ENCODE results near the gene PMEPA1.

Gene PMEPA1

DNA sequence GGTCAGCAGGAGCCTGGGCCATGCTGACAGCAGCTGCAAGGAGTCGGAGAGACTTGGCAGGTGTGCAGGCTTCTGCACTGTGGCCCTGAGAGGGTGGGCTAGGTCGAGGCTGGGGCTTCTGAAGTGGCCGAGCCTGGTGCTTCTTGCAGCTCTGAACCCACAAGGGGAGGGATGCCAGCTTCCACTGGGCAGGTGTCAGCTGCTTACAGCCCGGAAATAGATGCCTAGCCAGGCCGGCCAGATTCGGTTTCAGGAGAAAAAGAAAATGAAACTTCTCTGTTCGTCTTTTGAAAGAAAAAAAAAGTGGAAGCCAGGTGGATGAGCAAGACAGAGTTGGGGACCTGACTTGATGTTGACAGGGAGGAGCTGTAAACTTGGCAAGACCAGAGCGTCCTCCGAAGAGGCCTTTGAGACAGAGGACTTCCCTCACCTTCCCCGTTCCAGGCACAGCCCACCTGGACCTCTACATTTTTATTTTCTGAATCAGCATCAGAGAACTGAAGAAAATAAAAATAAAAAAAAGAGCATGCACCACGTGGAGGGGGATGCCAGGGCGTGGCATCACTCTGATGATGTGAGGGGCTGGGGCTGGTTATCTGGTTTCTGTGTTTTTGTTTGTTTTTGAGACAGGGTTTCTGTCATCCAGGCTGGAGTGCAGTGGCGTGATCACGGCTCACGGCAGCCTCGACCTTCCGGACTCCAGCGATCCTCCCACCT lies 89.4 kb downstream of the PMEPA1 start, which contains the start of gene ZBP1:
ZBP1 (minus strand) TSS at position 153 of the 717 bp plus-strand sequence; CDS start at position 22, 131 bp downstream.
- no peak for DNase-seq

DNA sequence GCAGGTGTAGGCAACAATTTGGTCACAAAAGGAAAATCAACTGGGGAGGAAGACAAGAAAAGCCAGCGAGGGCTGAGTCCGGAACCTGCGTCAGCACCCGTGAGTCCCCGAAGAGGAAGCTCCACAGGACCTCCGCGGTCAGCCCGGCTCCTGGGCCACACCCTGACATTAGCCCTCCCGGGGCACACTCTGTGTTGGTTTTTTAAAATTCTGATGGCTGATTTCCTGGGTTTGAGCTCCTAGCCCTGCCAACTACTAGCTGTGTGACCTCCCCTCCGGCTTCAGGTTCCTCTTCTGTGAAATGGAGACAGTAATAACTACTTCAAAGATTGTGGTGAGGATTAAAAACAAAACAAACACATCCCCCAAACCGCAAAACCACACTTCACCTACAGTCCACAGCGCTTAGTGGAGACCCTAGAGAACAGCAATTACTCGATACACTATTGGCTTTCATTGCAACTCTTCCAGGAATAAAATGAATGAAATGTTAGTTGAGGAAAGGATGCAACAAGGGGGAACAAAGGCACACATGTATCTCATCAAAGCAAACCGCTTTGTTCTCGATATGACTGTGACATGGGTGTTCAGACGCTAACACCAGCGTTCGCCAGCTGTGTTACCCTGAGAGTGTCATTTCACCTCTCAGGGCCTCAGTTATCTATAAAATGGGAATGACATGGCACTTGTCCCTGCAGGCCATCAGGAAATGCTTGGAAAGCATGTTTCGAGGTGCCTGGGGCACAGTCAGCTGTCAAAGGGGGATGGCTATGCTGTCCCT lies 90.6 kb downstream of the PMEPA1 start:
- peak; percentile 36 for DNase-seq

DNA sequence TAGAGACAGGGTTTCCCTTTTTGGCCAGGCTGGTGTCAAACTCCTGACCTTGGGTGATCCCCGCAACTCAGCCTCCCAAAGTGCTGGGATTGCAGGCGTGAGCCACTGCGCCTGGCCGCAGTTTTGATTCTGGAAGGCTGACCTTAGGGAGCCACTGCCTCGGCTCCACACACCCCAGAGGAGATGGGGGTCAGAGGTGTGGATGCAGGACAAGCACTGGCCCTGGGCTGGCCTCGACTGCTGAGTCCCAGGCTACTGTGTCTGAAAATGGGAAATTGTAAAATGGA lies 91.1 kb downstream of the PMEPA1 start:
- DNase-seq, result no peak

DNA sequence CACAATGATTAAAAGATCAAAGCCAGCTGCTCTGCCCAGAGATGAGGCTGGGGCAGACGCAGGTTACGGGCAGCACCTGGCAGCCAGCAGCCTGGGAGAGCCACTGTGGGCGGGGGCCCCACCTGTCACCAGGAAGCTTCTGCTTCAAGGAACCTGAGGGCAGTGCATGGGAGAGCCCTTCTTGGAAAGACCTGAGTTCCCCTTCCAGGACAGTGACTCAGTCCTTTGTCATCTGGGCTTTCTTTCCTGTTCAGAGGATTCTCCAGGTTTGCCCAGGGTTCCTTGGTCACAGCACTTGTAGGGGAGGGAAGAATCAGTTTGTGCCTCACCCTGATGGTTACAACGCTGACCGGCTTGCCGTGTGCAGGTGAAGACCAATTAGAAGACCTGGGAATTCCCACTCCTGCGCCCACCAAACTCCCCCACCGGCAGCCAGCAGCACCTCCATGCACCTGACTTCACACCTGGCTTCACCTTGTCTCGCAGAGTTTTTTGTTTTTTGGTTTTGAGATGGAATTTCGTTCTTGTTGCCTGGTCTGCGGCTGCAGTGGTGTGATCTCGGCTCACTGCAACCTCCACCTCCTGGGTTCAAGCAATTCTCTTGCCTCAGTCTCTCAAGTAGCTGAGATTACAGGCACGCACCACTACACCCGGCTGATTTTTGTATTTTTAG lies 91.6 kb downstream of the PMEPA1 start:
- DNase-seq, result no peak

DNA sequence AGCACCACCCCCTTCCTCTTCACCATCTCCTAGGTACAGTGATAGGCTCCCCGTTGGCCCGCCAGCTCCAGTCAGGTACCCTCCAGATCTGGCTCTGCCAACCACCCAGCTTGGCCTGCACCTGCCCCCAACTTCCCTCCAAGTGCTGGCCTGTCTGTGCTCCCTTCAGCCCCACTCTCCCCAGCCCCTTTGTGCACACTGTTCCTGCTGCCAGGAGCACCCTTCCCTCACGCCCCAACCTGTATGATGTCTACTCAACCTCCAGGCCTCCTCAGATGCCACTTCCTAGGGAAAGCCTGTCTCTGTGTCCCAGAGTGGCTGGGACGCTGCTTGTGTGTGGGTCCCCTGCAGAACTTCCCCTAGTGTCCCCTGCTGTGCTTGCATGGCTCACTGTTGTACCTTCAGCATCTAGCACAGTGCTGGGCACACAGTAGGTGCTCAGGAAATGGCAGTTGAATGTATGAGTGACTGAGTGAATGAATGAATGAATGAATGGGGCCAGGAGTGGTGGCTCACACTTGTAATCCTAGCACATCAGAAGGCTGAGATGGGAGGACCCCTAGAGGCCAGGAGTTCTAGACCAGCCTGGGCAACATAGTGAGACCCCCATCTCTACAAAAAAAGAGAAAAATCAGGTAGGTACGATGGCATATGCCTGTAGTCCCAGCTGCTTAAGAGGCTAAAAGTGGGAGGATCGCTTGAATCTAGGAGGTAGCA lies 92.6 kb downstream of the PMEPA1 start:
- no peak for DNase-seq

DNA sequence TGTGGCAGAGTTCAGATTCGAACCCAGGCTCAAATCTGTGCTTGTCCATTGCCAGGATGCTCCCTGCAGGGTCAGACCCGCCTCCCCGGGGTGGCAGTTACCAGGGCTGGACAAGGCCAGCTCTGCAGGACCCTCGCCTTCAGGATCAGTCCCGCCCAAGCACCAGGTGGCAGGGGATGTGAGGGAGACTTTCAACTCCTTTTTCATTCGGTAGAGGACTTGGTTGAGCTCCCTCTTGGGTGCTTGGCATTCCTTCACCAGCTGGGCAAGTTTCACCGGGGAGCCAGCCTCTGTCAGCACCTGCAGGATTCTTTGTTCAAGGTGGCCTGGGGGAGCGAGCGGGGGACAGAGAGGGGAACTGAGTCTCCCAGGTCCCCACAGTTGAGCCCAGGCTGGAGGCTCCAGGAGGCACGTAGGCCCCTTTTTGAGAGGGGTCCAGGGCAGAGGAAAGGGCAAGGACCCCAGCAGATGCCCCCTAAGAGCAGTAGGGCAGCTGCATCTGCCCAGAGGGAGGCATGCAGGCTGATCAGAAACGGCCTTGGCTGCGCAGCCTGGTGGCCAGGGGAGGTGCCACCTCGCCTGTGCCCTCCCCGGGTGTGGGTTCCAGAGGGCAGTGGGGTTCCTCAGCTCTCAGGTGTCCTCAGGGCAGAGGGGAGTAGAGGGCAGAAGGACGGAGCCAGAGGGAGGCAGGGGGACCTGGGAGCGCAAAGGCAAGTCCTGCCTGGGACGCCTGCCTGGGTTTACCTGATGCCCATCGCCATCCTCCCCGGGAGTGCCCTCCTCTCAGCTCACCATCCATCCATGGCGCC lies 93.5 kb downstream of the PMEPA1 start:
- no peak for DNase-seq

DNA sequence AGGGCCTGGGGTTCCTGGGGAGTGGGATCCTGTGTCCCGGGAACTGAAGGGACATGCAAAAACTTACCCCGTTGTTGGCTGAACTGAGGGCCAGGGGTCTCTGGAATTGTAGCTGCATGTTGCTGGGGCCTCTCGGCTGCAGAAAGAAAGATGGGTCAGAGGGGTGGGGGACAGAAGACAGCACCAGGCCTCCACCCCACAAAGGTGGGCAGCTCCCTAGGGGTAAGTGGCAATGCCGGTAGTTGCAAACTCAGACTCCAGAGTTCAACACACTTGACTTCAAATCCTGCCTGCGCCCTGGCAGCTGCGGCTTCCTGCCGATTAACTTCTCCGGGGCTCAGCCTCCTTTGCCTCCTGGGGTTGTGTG lies 94.4 kb downstream of the PMEPA1 start:
- no peak for DNase-seq

DNA sequence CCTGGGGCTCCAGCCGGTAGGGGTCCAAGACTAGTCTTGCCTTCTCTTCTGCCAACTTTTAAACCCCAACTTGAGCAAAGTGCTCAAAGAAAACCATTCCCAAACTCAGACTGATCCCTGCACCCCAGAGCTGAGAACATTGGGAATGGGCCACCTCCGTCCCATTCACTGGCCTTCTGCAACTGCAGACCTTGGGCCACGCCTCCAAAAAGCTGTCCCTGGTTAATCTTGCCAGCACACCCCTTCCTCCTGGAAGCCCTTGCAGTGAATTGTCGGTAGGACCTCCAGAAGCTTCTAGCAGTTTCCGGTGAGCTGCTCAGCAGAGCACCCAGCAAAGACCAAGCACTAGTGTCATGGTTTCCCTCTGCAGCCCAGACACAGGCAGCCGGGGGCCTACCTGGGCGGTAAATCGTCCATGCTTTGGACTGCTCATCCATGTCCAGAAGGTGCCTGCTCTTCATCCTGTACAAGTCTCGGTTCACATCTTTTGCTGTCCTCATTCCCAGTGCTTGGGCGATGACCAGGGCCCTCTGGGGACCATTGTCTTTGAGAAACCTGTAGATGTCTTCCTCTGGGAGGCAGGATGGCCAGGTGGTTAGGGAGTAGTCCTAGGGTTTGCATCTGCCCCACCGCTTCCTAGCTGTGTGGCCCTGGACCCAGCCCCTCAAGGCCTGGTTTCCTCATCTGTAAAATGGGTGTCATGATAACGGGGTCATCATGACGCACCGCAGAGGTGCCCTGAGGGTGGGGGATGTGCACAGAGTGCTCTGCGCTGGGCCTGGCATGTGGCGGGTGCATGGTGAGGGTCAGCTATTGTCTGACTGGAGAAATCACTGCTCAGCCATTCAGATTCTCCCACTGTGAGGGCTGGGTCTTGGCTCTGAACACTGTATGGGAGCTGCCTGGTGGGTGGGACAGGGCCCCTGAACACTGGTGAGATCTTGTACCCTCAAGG lies 95.0 kb downstream of the PMEPA1 start:
- DNase-seq, result no peak

DNA sequence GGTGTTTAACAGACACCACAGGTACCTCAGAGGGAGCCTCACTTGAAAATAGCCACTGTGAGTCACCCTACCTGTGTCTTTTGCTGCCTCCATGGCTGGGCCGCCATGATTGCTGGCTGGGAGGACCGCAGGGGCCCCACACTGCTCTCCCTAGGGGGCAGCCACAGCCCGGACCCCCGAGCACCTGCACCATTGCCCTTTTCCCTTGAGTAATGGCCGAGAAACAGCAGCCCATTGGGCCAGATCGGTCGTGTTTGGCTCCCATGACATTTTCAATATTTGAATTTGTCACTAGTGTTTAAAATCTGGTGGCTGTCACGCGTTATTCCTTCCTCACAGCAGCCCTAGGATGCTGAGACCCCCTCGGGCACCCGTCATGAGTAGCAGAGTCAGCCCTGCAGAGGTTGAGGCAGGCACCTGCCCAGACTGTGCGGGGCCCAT lies 96.3 kb downstream of the PMEPA1 start:
- DNase-seq, result no peak

DNA sequence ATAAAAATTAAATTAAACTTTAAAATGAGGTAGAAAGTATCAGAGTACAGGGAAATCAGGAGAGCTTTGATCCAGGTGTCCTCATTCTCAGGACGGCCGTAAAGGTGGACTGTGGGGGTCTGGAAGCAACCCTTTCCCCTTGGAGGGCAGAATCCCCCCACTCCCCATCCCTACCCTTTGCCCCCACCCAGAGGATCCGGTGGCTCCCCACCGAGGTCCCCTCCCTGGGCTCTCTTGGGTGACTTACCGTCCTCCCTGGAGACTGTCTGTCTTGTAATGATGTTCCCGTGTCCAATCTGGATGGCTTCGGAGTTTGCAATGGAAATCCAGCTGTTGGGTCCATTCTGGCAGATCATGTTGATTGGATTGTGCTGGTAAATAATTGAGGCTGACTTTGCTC lies 96.9 kb downstream of the PMEPA1 start:
- DNase-seq, result no peak

DNA sequence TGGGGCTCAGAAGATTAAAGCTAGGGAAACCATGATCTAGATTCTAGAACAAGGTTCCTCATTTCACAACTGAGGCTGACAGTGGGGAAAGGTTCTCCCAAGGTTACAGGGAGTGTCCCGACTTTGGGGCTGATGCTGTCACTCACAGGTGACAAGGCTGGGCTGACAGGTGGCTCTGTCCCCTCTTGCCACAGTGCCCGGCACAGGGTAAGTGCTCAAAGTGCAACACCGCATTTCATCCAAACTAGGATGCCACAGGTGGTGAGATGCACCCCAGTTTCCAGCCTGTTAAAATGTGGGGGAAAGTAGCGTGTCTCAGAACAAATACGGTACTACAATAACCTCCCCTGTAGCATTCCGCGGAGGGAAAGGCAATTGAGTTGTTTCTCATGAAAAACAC lies 97.4 kb downstream of the PMEPA1 start:
- DNase-seq, result no peak

DNA sequence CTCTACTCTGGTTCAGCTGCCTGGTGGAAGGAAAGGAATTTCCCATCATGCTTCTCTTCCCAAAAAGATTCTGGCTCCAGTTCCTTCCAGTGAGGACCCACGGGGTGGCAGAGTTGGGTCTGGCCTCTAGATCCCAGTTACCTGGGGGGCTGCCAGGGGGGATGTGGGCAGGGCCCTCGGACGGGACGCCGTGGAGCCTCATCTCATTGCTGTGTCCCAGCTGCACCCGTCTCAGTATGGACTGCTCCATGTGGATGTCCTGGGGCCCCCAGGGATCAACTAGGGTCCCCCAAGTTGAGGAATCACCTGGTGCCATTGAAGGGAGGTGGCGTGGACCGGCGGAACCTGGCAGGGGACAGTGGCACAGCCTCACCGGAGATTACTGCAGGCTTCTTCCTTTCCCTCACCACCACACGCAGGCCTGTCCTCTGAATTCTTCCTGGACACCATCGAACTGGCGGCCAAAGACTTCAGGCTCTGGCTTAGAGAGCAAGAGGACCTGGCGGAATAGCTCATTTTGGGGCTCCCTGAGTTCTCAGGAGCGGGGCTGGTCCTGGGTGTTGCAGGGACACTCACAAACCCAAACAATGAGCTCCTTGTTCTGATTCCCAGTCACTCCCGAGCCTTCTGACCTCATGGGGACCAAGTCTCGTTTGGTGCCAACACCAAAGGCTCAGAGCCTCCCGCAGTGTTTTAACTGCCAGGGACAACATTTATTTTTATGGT lies 98.1 kb downstream of the PMEPA1 start:
- DNase-seq, result no peak

DNA sequence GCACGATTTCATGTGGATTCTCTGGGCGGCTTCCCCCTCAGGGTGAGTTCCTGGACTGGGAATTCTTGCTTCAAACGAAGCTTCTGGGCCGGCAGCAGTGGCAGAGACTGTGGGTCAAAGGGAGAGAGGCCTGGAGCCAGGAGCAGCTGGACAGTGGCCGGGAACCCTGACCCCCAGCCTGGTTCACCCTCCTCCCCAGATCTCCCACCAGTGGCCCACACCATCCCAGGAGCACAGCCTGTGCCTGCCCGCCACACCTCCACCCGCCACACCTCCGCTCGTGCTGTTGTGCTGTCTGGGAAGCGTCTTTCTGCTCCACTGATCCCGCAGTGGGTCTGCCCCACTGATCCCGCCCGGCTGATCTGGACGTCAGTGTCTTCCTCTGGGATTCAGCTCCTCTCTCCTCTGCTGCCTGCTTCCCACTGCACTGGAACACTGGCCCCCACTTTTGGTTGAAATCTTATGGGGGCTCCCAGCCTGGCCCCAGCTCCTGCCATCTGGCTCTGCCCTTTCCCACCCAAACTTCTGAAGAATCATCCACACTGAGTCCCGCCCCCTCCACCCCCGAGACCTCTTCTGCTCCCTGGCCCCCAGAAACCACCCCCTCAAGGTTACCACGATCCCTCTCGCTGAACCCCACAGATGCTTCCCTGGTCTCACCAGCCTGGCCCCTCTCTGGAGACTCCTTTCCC lies 99.4 kb downstream of the PMEPA1 start:
- no peak for DNase-seq

DNA sequence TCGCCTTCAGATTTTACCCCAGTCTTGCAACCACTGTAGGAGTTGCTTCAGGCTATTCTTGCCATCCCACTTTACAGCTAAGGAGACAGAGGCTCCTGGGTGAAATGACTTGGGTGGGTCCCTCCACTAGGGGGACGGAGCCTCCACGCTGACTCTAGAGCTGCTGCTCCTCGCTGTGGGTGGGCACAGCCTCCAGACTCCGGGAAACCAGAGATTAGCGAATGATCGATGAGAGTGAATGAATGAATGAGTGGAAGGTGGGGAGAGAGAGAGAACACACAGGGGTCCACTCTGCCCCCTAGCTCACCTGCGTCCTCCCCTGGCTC lies 100.0 kb downstream of the PMEPA1 start:
- DNase-seq, result no peak

DNA sequence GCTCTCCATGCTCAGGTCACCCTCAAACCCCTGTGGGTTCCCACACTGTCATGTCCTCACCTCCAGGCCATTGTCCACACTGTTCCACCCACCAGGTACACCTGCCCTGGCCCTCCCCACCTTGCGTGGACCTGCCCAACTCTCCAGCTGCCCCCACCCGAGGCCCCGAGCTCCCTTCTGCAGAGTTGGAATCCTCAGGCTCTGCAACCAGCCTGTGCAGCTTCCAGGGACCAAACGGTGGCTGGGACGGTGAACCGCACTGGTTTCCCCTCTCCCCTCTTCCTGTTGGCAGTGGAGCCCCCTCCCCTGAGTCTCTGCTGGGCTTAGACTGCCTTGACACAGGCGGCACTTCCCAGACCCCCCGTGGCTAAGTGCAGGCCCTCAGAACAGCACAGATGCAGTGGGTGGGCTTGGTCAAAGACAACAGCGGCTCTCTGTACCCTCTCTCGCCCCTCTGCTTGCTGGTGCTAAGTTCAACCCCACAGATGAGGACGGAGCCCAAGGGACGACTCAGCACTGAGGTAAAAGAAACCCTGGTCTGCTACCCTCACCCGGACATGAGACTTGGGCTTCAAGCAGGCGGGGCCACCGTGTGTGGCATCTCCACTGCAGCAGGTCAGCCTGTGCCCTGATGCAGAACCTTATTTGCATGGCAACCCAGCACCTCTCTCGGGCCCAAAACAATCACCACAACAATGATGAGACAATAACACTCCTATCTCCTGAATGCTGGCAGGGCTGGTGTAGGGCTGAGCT lies 100.6 kb downstream of the PMEPA1 start:
- no peak for DNase-seq

DNA sequence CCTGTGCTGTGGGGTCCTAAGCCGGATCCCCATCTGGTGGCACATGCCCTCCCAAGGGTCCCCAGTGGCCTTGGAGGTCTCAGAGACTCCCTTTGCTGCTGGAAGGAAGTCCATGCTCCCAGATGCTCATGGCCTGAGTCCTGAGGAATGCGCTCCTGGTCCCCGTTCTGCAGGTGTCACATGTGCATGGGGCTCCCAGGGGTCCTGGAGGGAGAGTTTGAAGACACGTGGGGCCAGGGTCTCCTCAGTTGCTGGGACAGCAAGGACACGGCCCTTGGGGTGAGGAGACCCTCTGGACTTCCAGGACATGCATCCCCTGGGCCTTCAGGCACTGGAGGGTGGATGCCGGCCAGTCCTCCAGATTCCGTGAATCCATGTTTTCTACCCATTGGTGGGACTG lies 101.3 kb downstream of the PMEPA1 start:
- DNase-seq, result no peak

DNA sequence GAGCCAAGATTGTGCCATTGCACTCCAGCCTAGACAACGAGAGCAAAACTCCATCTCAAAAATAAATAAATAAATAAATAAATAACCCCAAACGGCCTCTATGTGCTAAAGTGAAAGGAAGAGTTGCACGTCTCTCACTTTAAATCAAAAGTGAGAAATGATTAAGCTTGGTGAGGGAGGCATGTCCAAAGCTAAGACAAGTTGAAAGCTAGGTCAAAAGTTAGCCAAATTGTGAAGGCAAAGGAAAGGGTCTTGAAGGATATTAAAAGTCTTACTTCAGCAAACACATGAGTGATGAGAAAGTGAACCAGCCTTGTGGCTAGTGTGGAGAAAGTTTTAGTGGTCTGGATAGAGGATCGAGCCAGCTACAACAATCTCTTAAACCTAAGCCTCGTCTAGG lies 103.9 kb downstream of the PMEPA1 start:
- no peak for DNase-seq

DNA sequence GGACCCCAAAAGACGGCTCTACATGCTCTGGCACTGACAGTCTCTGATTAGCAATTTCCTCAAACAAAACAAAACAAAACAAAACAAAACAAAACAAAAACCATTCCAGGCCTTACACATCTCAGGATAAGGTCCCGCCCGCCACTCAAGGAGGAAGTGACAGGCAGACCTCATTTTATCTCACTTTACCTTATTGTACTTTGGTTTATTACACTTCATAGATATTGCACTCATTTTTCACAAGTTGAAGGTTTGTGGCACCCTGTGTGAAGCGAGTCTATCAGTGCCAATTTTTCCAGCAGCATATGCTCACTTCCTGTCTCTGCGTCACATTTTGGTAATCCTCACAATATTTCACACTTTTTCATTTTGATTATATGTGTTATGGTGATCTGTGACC lies 104.8 kb downstream of the PMEPA1 start:
- DNase-seq, result no peak

DNA sequence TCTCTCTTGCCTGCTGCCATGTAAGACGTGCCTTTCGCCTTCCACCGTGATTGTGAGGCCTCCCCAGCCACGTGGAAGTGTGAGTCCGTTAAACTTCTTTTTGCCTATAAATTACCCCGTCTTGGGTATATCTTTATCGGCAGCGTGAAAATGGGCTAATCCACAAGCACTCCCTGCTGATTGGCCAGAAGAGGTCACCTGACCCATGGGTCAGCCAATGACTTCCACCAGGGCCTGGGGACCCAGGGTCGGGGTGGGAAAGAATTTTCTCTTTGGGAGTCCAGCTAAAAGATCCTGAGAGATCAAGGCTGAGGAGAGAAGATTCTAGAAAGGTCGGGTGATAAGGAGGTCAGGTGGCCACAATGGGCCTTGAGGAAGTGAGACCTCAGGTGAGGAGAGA lies 106.7 kb downstream of the PMEPA1 start:
- no peak for DNase-seq
